Activated CD4-positive, CD25-positive, alpha-beta regulatory T cell (primary cell): ENCODE data around the gene SNTB2.

Experiments
- DNase-seq, 4 experiments: peaks; one replicate each; lab custom pipeline; 2025; lab: John Stamatoyannopoulos, UW

SNTB2 gene

GRCh38 chr16:69319381-69319780, 132.4 kb downstream of the SNTB2 start:
- no peak for DNase-seq

GRCh38 chr16:69319826-69320739, 133.1 kb downstream of the SNTB2 start:
- no peak for DNase-seq

- DNase-seq = no peak
Measured at GRCh38 chr16:69320740-69321073, 133.7 kb downstream of the SNTB2 start.

- no peak for DNase-seq
Measured at GRCh38 chr16:69321080-69321479, 134.1 kb downstream of the SNTB2 start.

- no peak for DNase-seq
Measured at GRCh38 chr16:69322343-69322742, 135.4 kb downstream of the SNTB2 start.

GRCh38 chr16:69323415-69323814, 136.5 kb downstream of the SNTB2 start:
- no peak for DNase-seq

GRCh38 chr16:69324013-69324531, 137.1 kb downstream of the SNTB2 start:
- no peak for DNase-seq

- no peak for DNase-seq
Measured at GRCh38 chr16:69324585-69325253, 137.8 kb downstream of the SNTB2 start.

- no peak for DNase-seq
Measured at GRCh38 chr16:69325784-69326171, 138.8 kb downstream of the SNTB2 start.

GRCh38 chr16:69326172-69326873, 139.4 kb downstream of the SNTB2 start:
- no peak for DNase-seq

GRCh38 chr16:69327585-69328310, 140.8 kb downstream of the SNTB2 start:
- DNase-seq = no peak

- no peak for DNase-seq
Measured at GRCh38 chr16:69328854-69329316, 141.9 kb downstream of the SNTB2 start.

- DNase-seq = peak in 2 of 4 experiments; percentile 24 to 30
Measured at GRCh38 chr16:69329369-69330285, 142.7 kb downstream of the SNTB2 start.

GRCh38 chr16:69330286-69331109, 143.5 kb downstream of the SNTB2 start, which contains the start of gene PDF:
PDF (minus strand) TSS chr16:69330588; CDS start chr16:69330570, 18 bp downstream.
- DNase-seq = peak; percentile 61 to 67 (median 63)

- DNase-seq = no peak
Measured at GRCh38 chr16:69334696-69335095, 147.7 kb downstream of the SNTB2 start.

- no peak for DNase-seq
Measured at GRCh38 chr16:69338557-69339288, 151.8 kb downstream of the SNTB2 start.

- DNase-seq = peak; percentile 70 to 87 (median 80)
Measured at GRCh38 chr16:69339289-69340094, 152.5 kb downstream of the SNTB2 start, which contains the start of the genes COG8 and NIP7. COG8 (minus strand) TSS chr16:69339564; CDS start chr16:69339552, 12 bp downstream. NIP7 (plus strand) TSS chr16:69339772; CDS start chr16:69339830, 58 bp downstream.
